Ishikawa (cell line): ENCODE measurements around the gene PLPP7.

Source experiments
- CEBPB ChIP-seq: IDR thresholded peaks from 2 replicates; pipeline ENCODE4 v1.6.1; 2012
- CREB1 ChIP-seq: IDR thresholded peaks from 2 replicates; pipeline ENCODE4 v1.6.1; 2012; ENCODE audit warnings: low read depth
- EGR1 ChIP-seq: IDR thresholded peaks from 2 replicates; pipeline ENCODE4 v1.6.1; 2012
- EP300 ChIP-seq: IDR thresholded peaks from 2 replicates; pipeline ENCODE4 v1.6.1; 2012; ENCODE audit warnings: borderline replicate concordance
- FOXM1 ChIP-seq: IDR thresholded peaks from 2 replicates; pipeline ENCODE4 v1.6.1; 2012; ENCODE audit warnings: low read depth, borderline replicate concordance
- MAX ChIP-seq: IDR thresholded peaks from 2 replicates; pipeline ENCODE4 v1.6.1; 2012
- NFIC ChIP-seq: IDR thresholded peaks from 2 replicates; pipeline ENCODE4 v1.6.1; 2012
- RAD21 ChIP-seq: IDR thresholded peaks from 2 replicates; pipeline ENCODE4 v1.6.1; 2012; ENCODE audit warnings: low read depth
- REST ChIP-seq: IDR thresholded peaks from 2 replicates; pipeline ENCODE4 v1.6.1; 2012; ENCODE audit warnings: low read depth, mild to moderate bottlenecking
- TAF1 ChIP-seq: IDR thresholded peaks from 2 replicates; pipeline ENCODE4 v1.6.1; 2012; ENCODE audit warnings: low read depth, mild to moderate bottlenecking
- TCF12 ChIP-seq: IDR thresholded peaks from 2 replicates; pipeline ENCODE4 v1.6.1; 2012; ENCODE audit warnings: low read depth
- TEAD4 ChIP-seq: IDR thresholded peaks from 2 replicates; pipeline ENCODE4 v1.6.1; 2012
- USF1 ChIP-seq: IDR thresholded peaks from 2 replicates; pipeline ENCODE4 v1.6.1; 2012
- YY1 ChIP-seq: IDR thresholded peaks from 2 replicates; pipeline ENCODE4 v1.6.1; 2012; ENCODE audit warnings: low read depth
- ZBTB7A ChIP-seq: IDR thresholded peaks from 2 replicates; pipeline ENCODE4 v1.6.1; 2012; ENCODE audit warnings: low read depth

PLPP7 gene

GRCh38 chr9:131296460-131296859 is 6.9 kb downstream of the PLPP7 start:
- TF ChIP-seq TCF12: no peak
- TF ChIP-seq EGR1: no peak
- TF ChIP-seq USF1: 0 out of 2 replicates have a peak, but pooled peaks have one; percentile 8
- TF ChIP-seq CEBPB: no peak

- TF ChIP-seq CEBPB (no peak), TEAD4 (no peak), EP300 (no peak), NFIC (no peak), FOXM1 (no peak), EGR1 (no peak), YY1 (no peak), TAF1 (no peak), RAD21 (no peak), CREB1 (no peak), USF1 (no peak), REST (no peak)
Observed at GRCh38 chr9:131296906-131297500, 7.5 kb downstream of the PLPP7 start.

GRCh38 chr9:131297903-131298302 is 8.4 kb downstream of the PLPP7 start:
- TF ChIP-seq EP300 (no peak), ZBTB7A (no peak), TAF1 (no peak), TEAD4 (no peak), EGR1 (no peak), REST (no peak), CEBPB (no peak), TCF12 (no peak), CREB1 (no peak), USF1 (no peak)

GRCh38 chr9:131298341-131298740 is 8.8 kb downstream of the PLPP7 start:
- no peak for TF ChIP-seq NFIC
- no peak for TF ChIP-seq CREB1
- no peak for TF ChIP-seq REST
- TF ChIP-seq TAF1: no peak
- no peak for TF ChIP-seq MAX
- TF ChIP-seq TEAD4: no peak
- no peak for TF ChIP-seq CEBPB
- TF ChIP-seq USF1: no peak
- no peak for TF ChIP-seq RAD21
- no peak for TF ChIP-seq EGR1
- TF ChIP-seq YY1: no peak
- no peak for TF ChIP-seq EP300
- no peak for TF ChIP-seq TCF12
- no peak for TF ChIP-seq ZBTB7A
